NCI-H146 treated with DMSO at 0.1 percent for 48 hours (cell line): ENCODE measurements around the gene RGS9.
"Not testable (repeated sequence)": the region's sequence is repeated elsewhere in the genome, so short reads cannot be mapped to it uniquely, and the experiment has no call there.

Experiments used
- DNase-seq: peaks from one replicate; lab custom pipeline; 2025; ENCODE audit not compliant: unreplicated experiment; lab: John Stamatoyannopoulos, UW

RGS9 gene

GRCh38 chr17:65155622-65156021 lies 18.5 kb downstream of the RGS9 start:
- DNase-seq: no peak

GRCh38 chr17:65156185-65156834 lies 19.1 kb downstream of the RGS9 start:
- no peak for DNase-seq

GRCh38 chr17:65156835-65157565 lies 19.8 kb downstream of the RGS9 start:
- no peak for DNase-seq

GRCh38 chr17:65158041-65158440 lies 20.9 kb downstream of the RGS9 start:
- no peak for DNase-seq

- DNase-seq: no peak
These were observed 21.5 kb downstream of the RGS9 start for GRCh38 chr17:65158622-65159021.

GRCh38 chr17:65160516-65160915 lies 23.3 kb downstream of the RGS9 start:
- DNase-seq: no peak

GRCh38 chr17:65163990-65164495 lies 26.9 kb downstream of the RGS9 start:
- no peak for DNase-seq

GRCh38 chr17:65166787-65167186 lies 29.6 kb downstream of the RGS9 start:
- no peak for DNase-seq

- DNase-seq: no peak
These were observed 30.4 kb downstream of the RGS9 start for GRCh38 chr17:65167566-65167965.

- no peak for DNase-seq
These were observed 32.5 kb downstream of the RGS9 start for GRCh38 chr17:65169691-65170090.

GRCh38 chr17:65170839-65171238 lies 33.7 kb downstream of the RGS9 start:
- DNase-seq: no peak

- no peak for DNase-seq
These were observed 34.6 kb downstream of the RGS9 start for GRCh38 chr17:65171752-65172151.

GRCh38 chr17:65172496-65173136 lies 35.4 kb downstream of the RGS9 start:
- no peak for DNase-seq

GRCh38 chr17:65173284-65173793 lies 36.2 kb downstream of the RGS9 start:
- DNase-seq: no peak

- no peak for DNase-seq
These were observed 37.0 kb downstream of the RGS9 start for GRCh38 chr17:65173976-65174683.

GRCh38 chr17:65174974-65175373 lies 37.8 kb downstream of the RGS9 start:
- DNase-seq: no peak

- no peak for DNase-seq
These were observed 38.8 kb downstream of the RGS9 start for GRCh38 chr17:65175952-65176351.

- no peak for DNase-seq
These were observed 39.7 kb downstream of the RGS9 start for GRCh38 chr17:65176646-65177409.

GRCh38 chr17:65177901-65178300 lies 40.7 kb downstream of the RGS9 start:
- no peak for DNase-seq

GRCh38 chr17:65180276-65180675 lies 43.1 kb downstream of the RGS9 start:
- DNase-seq: not testable (repeated sequence)
